Activated CD8-positive, alpha-beta T cell treated with anti-CD3 and anti-CD28 coated beads for 36 hours (primary cell): ENCODE measurements around the gene LCE4A. TPM values are rescaled to one million over a fixed set of nuclear protein-coding genes. Genes with fewer than 3 reads are reported as not detected.

Source experiments
- ATAC-seq: fragments of 200-7000 bp; cut with Tn5 transposase; one replicate; pipeline ENCODE4 v1.10.0; 2021; ENCODE audit warnings: mild to moderate bottlenecking, moderate library complexity
- CTCF ChIA-PET: fragments of 350-600 bp; sonication (Branson Sonifier 250); formaldehyde crosslinking; loops from one replicate; lab custom pipeline; 2021; ENCODE audit warnings: antibody characterized with exemption; lab: Charles Lee
- POLR2A ChIA-PET: fragments of 350-600 bp; sonication (Branson Sonifier 250); formaldehyde crosslinking; loops from one replicate; lab custom pipeline; 2021; ENCODE audit warnings: antibody characterized with exemption; lab: Charles Lee
- DNase-seq: peaks from one replicate; pipeline ENCODE4 v3.0.0-alpha.2; 2020
- H3K27ac Mint-ChIP-seq: one replicate; pipeline ENCODE4 v1.8.0; 2021; ENCODE audit warnings: mild to moderate bottlenecking, mixed read lengths
- H3K27me3 Mint-ChIP-seq: one replicate; pipeline ENCODE4 v1.8.0; 2021; ENCODE audit warnings: mixed read lengths
- H3K36me3 Mint-ChIP-seq: one replicate; pipeline ENCODE4 v1.8.0; 2021; ENCODE audit warnings: low read depth, mixed read lengths
- H3K4me1 Mint-ChIP-seq: one replicate; pipeline ENCODE4 v1.8.0; 2021; ENCODE audit warnings: low read depth, mixed read lengths
- H3K4me3 Mint-ChIP-seq: one replicate; pipeline ENCODE4 v1.8.0; 2021; ENCODE audit warnings: mild to moderate bottlenecking, moderate library complexity, mixed read lengths
- H3K9me3 Mint-ChIP-seq: one replicate; pipeline ENCODE4 v1.8.0; 2021; ENCODE audit warnings: mixed read lengths
- CTCF ChIP-seq: fragments of 200-600 bp; IDR thresholded peaks from one replicate; pipeline ENCODE4 v1.8.0; 2022; ENCODE audit warnings: antibody characterized with exemption, mild to moderate bottlenecking
- intact Hi-C: fragments of 100-400 bp; cut with micrococcal nuclease; formaldehyde crosslinking; loops from one replicate; pipeline ENCODE4 v1.10.0; 2022
- total RNA-seq, 2 experiments: library from RNA; stranded (reverse); gene quantifications; one replicate each; pipeline ENCODE4 v1.2.3, GENCODE V29; 2021

Gene LCE4A
- total RNA-seq, 2 experiments from 2014 or later: not detected

GRCh38 chr1:152697701-152698600 lies 10.0 kb upstream of the LCE4A start, which contains the start of gene LCE2A:
LCE2A (plus strand) TSS chr1:152698345; CDS start chr1:152698902, 557 bp downstream.
- Mint-ChIP-seq H3K9me3 (peaks cover 2% of the 10 kb centered on the region), H3K27ac (no peak within 1 kb of the TSS), H3K4me3 (no peak within 1 kb of the TSS), H3K4me1 (no peaks in the 10 kb centered on the region), H3K27me3 (peaks cover 6% of the 10 kb centered on the region), H3K36me3 (no peaks in the 10 kb centered on the region)
- ChIA-PET CTCF (no interaction called here), POLR2A (no interaction called here)
- ATAC-seq (no peak), DNase-seq (no peak)
- TF ChIP-seq CTCF: no peak
- intact Hi-C loops: no loop called here

- no peak overlapping the region for H3K4me3 Mint-ChIP-seq
- H3K36me3 Mint-ChIP-seq: no peaks in the 10 kb centered on the region
- H3K27ac Mint-ChIP-seq: no peak overlapping the region
- ATAC-seq (no peak), DNase-seq (no peak)
- no peaks in the 10 kb centered on the region for H3K4me1 Mint-ChIP-seq
- peaks cover 13% of the 10 kb centered on the region for H3K27me3 Mint-ChIP-seq
- intact Hi-C loops: no loop called here
- ChIA-PET CTCF (no interaction called here), POLR2A (no interaction called here)
- no peak for TF ChIP-seq CTCF
- peaks cover 5% of the 10 kb centered on the region for H3K9me3 Mint-ChIP-seq
These were observed 8.2 kb upstream of the LCE4A start for GRCh38 chr1:152699746-152700145.

GRCh38 chr1:152718238-152718637 lies 10.3 kb downstream of the LCE4A start:
- ATAC-seq (no peak), DNase-seq (no peak)
- TF ChIP-seq CTCF: no peak
- Mint-ChIP-seq H3K27ac (no peak overlapping the region), H3K4me3 (no peak overlapping the region), H3K9me3 (no peaks in the 10 kb centered on the region), H3K27me3 (peaks cover 9% of the 10 kb centered on the region), H3K4me1 (no peaks in the 10 kb centered on the region), H3K36me3 (no peaks in the 10 kb centered on the region)
- ChIA-PET POLR2A (no interaction called here), CTCF (no interaction called here)
- intact Hi-C loops: no loop called here

GRCh38 chr1:152725261-152725660 lies 17.3 kb downstream of the LCE4A start:
- Mint-ChIP-seq H3K4me3 (no peak overlapping the region), H3K4me1 (no peaks in the 10 kb centered on the region), H3K36me3 (no peaks in the 10 kb centered on the region), H3K27me3 (no peaks in the 10 kb centered on the region), H3K9me3 (no peaks in the 10 kb centered on the region), H3K27ac (no peak overlapping the region)
- no peak for DNase-seq
- POLR2A ChIA-PET: no interaction called here
- intact Hi-C loops: no loop called here
- CTCF ChIA-PET: no interaction called here
- no peak for ATAC-seq
- TF ChIP-seq CTCF: no peak

- ChIA-PET CTCF (no interaction called here), POLR2A (no interaction called here)
- no peaks in the 10 kb centered on the region for H3K4me1 Mint-ChIP-seq
- no peaks in the 10 kb centered on the region for H3K36me3 Mint-ChIP-seq
- DNase-seq: no peak
- H3K9me3 Mint-ChIP-seq: no peaks in the 10 kb centered on the region
- TF ChIP-seq CTCF: no peak
- H3K27ac Mint-ChIP-seq: no peak overlapping the region
- no peak for ATAC-seq
- no peak overlapping the region for H3K4me3 Mint-ChIP-seq
- H3K27me3 Mint-ChIP-seq: peaks cover 9% of the 10 kb centered on the region
- intact Hi-C loops: no loop called here
These were observed 21.0 kb downstream of the LCE4A start for GRCh38 chr1:152728986-152729385.
